OCI-M2 (cell line): ENCODE data around the gene FAM111B.

Experiments
- DNase-seq: peaks from one replicate; lab custom pipeline; 2025; ENCODE audit not compliant: unreplicated experiment; lab: John Stamatoyannopoulos, UW

FAM111B gene

GRCh38 chr11:59152312-59152951 lies 45.4 kb downstream of the FAM111B start:
- DNase-seq = no peak

GRCh38 chr11:59154610-59155009 lies 47.6 kb downstream of the FAM111B start:
- no peak for DNase-seq

- DNase-seq = no peak
Measured at GRCh38 chr11:59157433-59157832, 50.4 kb downstream of the FAM111B start.

- DNase-seq = no peak
Measured at GRCh38 chr11:59158206-59159068, 51.4 kb downstream of the FAM111B start.

GRCh38 chr11:59164028-59164427 lies 57.0 kb downstream of the FAM111B start:
- no peak for DNase-seq

GRCh38 chr11:59171508-59172322 lies 64.7 kb downstream of the FAM111B start, which contains the start of gene DTX4:
Gene DTX4, plus strand, starts transcription at chr11:59172132. Its CDS starts 464 bp downstream, at chr11:59172596.
- peak; percentile 35 for DNase-seq

- DNase-seq = no peak
Measured at GRCh38 chr11:59172345-59173079, 65.5 kb downstream of the FAM111B start.

- no peak for DNase-seq
Measured at GRCh38 chr11:59173080-59173963, 66.3 kb downstream of the FAM111B start.

- DNase-seq = no peak
Measured at GRCh38 chr11:59173964-59174663, 67.1 kb downstream of the FAM111B start.

- DNase-seq = no peak
Measured at GRCh38 chr11:59174664-59175033, 67.6 kb downstream of the FAM111B start.

- no peak for DNase-seq
Measured at GRCh38 chr11:59175091-59175501, 68.1 kb downstream of the FAM111B start.

GRCh38 chr11:59176330-59176729 lies 69.3 kb downstream of the FAM111B start:
- no peak for DNase-seq
